IMR-90 (cell line): Measurements from ENCODE around the gene CHAC1. TPM values are rescaled to one million over a fixed set of nuclear protein-coding genes. Genes with fewer than 3 reads are reported as not detected.

Source experiments
- ATAC-seq: fragments of 200-7000 bp; cut with Tn5 transposase; 2 replicates; pipeline ENCODE4 v1.9.1; 2020; ENCODE audit warnings: low read depth, mild to moderate bottlenecking, moderate library complexity
- BruUV-seq: library from RNA; stranded (reverse); fragments of 400-500 nt; replicated peaks from 2 replicates; lab custom pipeline; 2021; lab: Mats Ljungman, UMichigan
- CTCF ChIA-PET: fragments of 300-600 bp; formaldehyde crosslinking; extraction: SDS; loops from one replicate; lab custom pipeline; 2021; ENCODE audit warnings: antibody characterized with exemption; lab: Yijun Ruan, JAX
- POLR2A ChIA-PET: fragments of 300-600 bp; sonication (Branson Sonifier 250); formaldehyde crosslinking; loops from one replicate; lab custom pipeline; 2022; ENCODE audit warnings: antibody characterized with exemption; ENCODE audit not compliant: unreplicated experiment; lab: Charles Lee
- DNase-seq: peaks from one replicate; pipeline ENCODE4 v3.0.0; 2013
- H2AFZ ChIP-seq: replicated peaks from 2 replicates; pipeline ENCODE3; 2013; ENCODE audit warnings: low read length, mild to moderate bottlenecking; ENCODE audit not compliant: poor library complexity
- H2AK5ac ChIP-seq: 2 replicates; pipeline ENCODE4 v1.6.1; 2013; ENCODE audit warnings: low read depth, low read length, inconsistent platforms
- H2AK9ac ChIP-seq: replicated peaks from 2 replicates; pipeline ENCODE3; 2013; ENCODE audit warnings: mild to moderate bottlenecking, low read depth, low read length, moderate library complexity; ENCODE audit not compliant: poor library complexity
- H2BK120ac ChIP-seq: 2 replicates; pipeline ENCODE4 v1.6.1; 2013; ENCODE audit warnings: low read depth, low read length, inconsistent platforms
- H2BK15ac ChIP-seq: 3 replicates; pipeline ENCODE4 v1.6.1; 2013; ENCODE audit warnings: low read depth, low read length, inconsistent platforms
- H2BK20ac ChIP-seq: 2 replicates; pipeline ENCODE4 v1.6.1; 2013; ENCODE audit warnings: low read depth, mild to moderate bottlenecking, inconsistent platforms, low read length, moderate library complexity
- H2BK5ac ChIP-seq: 2 replicates; pipeline ENCODE4 v1.6.1; 2013; ENCODE audit warnings: mild to moderate bottlenecking, low read depth, low read length, inconsistent platforms; ENCODE audit not compliant: poor library complexity, severe bottlenecking
- H3K14ac ChIP-seq: replicated peaks from 2 replicates; pipeline ENCODE4 v1.6.1; 2013; ENCODE audit warnings: low read depth, low read length, inconsistent platforms
- H3K18ac ChIP-seq: 2 replicates; pipeline ENCODE4 v1.6.1; 2013; ENCODE audit warnings: low read depth, low read length, control low read depth
- H3K23ac ChIP-seq: 2 replicates; pipeline ENCODE4 v1.6.1; 2013; ENCODE audit warnings: low read depth, low read length, inconsistent platforms
- H3K27ac ChIP-seq: 2 replicates; pipeline ENCODE4 v1.5.1; 2013; ENCODE audit warnings: mild to moderate bottlenecking, control low read depth, low read length; ENCODE audit not compliant: insufficient read depth
- H3K27me3 ChIP-seq: 2 replicates; pipeline ENCODE4 v1.6.1; 2013; ENCODE audit warnings: low read length; ENCODE audit not compliant: control insufficient read depth, insufficient read depth
- H3K36me3 ChIP-seq: 2 replicates; pipeline ENCODE4 v1.6.1; 2013; ENCODE audit warnings: low read length, mixed read lengths; ENCODE audit not compliant: control insufficient read depth, insufficient read depth
- H3K4ac ChIP-seq: 2 replicates; pipeline ENCODE4 v1.6.1; 2013; ENCODE audit warnings: low read depth, low read length, inconsistent platforms
- H3K4me1 ChIP-seq: 2 replicates; pipeline ENCODE4 v1.6.1; 2013; ENCODE audit warnings: low read length, mixed read lengths; ENCODE audit not compliant: control insufficient read depth, insufficient read depth
- H3K4me2 ChIP-seq: 2 replicates; pipeline ENCODE4 v1.6.1; 2013; ENCODE audit warnings: low read depth, mild to moderate bottlenecking, control low read depth, low read length, moderate library complexity
- H3K4me3 ChIP-seq: 2 replicates; pipeline ENCODE4 v1.5.1; 2013; ENCODE audit warnings: low read depth, mild to moderate bottlenecking, control low read depth, low read length, moderate library complexity; ENCODE audit not compliant: insufficient read depth
- H3K56ac ChIP-seq: 2 replicates; pipeline ENCODE4 v1.6.1; 2013; ENCODE audit warnings: low read length, inconsistent platforms; ENCODE audit not compliant: insufficient read depth; ENCODE audit errors: extremely low read depth
- H3K79me1 ChIP-seq, 2 experiments: 2 replicates each; pipeline ENCODE4 v1.6.1; 2013; ENCODE audit warnings: low read length in 2 of 2, inconsistent platforms in 1 of 2, low read depth in 1 of 2
- H3K9ac ChIP-seq: 2 replicates; pipeline ENCODE4 v1.6.1; 2013; ENCODE audit warnings: low read depth, low read length, control low read depth
- H3K9me1 ChIP-seq: 2 replicates; pipeline ENCODE4 v1.6.1; 2013; ENCODE audit warnings: low read length, inconsistent platforms; ENCODE audit not compliant: insufficient read depth
- H3K9me3 ChIP-seq: 2 replicates; pipeline ENCODE4 v1.6.1; 2013; ENCODE audit warnings: low read length; ENCODE audit not compliant: control insufficient read depth, insufficient read depth
- H4K20me1 ChIP-seq: 2 replicates; pipeline ENCODE4 v1.6.1; 2013; ENCODE audit warnings: low read length, inconsistent platforms; ENCODE audit not compliant: insufficient read depth
- H4K5ac ChIP-seq: 2 replicates; pipeline ENCODE4 v1.6.1; 2013; ENCODE audit warnings: mild to moderate bottlenecking, low read depth, low read length, control low read depth
- H4K8ac ChIP-seq, 2 experiments: 2 replicates each; pipeline ENCODE4 v1.6.1; 2013; ENCODE audit warnings: low read depth in 2 of 2, low read length in 2 of 2, control low read depth in 1 of 2, inconsistent platforms in 1 of 2
- H4K91ac ChIP-seq: 2 replicates; pipeline ENCODE4 v1.6.1; 2013; ENCODE audit warnings: low read depth, low read length, inconsistent platforms; ENCODE audit not compliant: insufficient read depth
- BHLHE40 ChIP-seq: fragments of 150-350 bp; IDR thresholded peaks from 2 replicates; pipeline ENCODE4 v1.6.1; 2016; ENCODE audit warnings: mild to moderate bottlenecking, low read depth, low read length
- CEBPB ChIP-seq: IDR thresholded peaks from 2 replicates; pipeline ENCODE4 v1.6.1; 2012; ENCODE audit warnings: low read depth, low read length, improper control_type of control experiment
- CHD1 ChIP-seq: IDR thresholded peaks from 2 replicates; pipeline ENCODE4 v1.6.1; 2012; ENCODE audit warnings: low read depth, low read length, improper control_type of control experiment
- CTCF ChIP-seq: conservative IDR thresholded peaks from 2 replicates; pipeline ENCODE4 v1.5.1; 2012; ENCODE audit warnings: mild to moderate bottlenecking, low read depth, low read length, improper control_type of control experiment
- FOS ChIP-seq: fragments of 150-350 bp; IDR thresholded peaks from 2 replicates; pipeline ENCODE4 v1.6.1; 2016; ENCODE audit warnings: low read depth, low read length
- MAFK ChIP-seq: IDR thresholded peaks from 2 replicates; pipeline ENCODE4 v1.6.1; 2012; ENCODE audit warnings: low read depth, low read length, improper control_type of control experiment
- MAZ ChIP-seq: IDR thresholded peaks from 2 replicates; pipeline ENCODE4 v1.6.1; 2012; ENCODE audit warnings: low read depth, mild to moderate bottlenecking, low read length, improper control_type of control experiment, moderate library complexity, borderline replicate concordance
- MXI1 ChIP-seq: IDR thresholded peaks from 2 replicates; pipeline ENCODE4 v1.6.1; 2012; ENCODE audit warnings: low read depth, mild to moderate bottlenecking, low read length, moderate library complexity, borderline replicate concordance
- NFE2L2 ChIP-seq: fragments of 150-350 bp; IDR thresholded peaks from 2 replicates; pipeline ENCODE4 v1.6.1; 2016; ENCODE audit warnings: low read depth, mild to moderate bottlenecking, low read length
- POLR2A ChIP-seq: IDR thresholded peaks from 2 replicates; pipeline ENCODE4 v1.6.1; 2012; ENCODE audit warnings: mild to moderate bottlenecking, low read depth, low read length
- RAD21 ChIP-seq: IDR thresholded peaks from 2 replicates; pipeline ENCODE4 v1.6.1; 2012; ENCODE audit warnings: low read length, improper control_type of control experiment
- RCOR1 ChIP-seq: IDR thresholded peaks from 2 replicates; pipeline ENCODE4 v1.6.1; 2012; ENCODE audit warnings: mild to moderate bottlenecking, low read length, improper control_type of control experiment; ENCODE audit not compliant: insufficient replicate concordance
- RFX5 ChIP-seq: IDR thresholded peaks from 2 replicates; pipeline ENCODE4 v1.8.0; 2012; ENCODE audit warnings: low read depth, mild to moderate bottlenecking, low read length, moderate library complexity
- SMC3 ChIP-seq: fragments of 150-350 bp; IDR thresholded peaks from 2 replicates; pipeline ENCODE4 v1.6.1; 2016; ENCODE audit warnings: low read depth, mild to moderate bottlenecking, antibody characterized with exemption, low read length, moderate library complexity
- USF2 ChIP-seq: fragments of 150-350 bp; IDR thresholded peaks from 2 replicates; pipeline ENCODE4 v1.6.1; 2017; ENCODE audit warnings: mild to moderate bottlenecking, antibody characterized with exemption, low read length, low read depth
- WGBS, 2 experiments: methylation state at CpG; one replicate each; pipeline versions ENCODE4 v1.1.5 to v1.1.7; 2013; ENCODE audit warnings: missing lambda C conversion rate in 2 of 2; ENCODE audit not compliant: insufficient read length in 1 of 2; ENCODE audit errors: extremely low coverage in 2 of 2; 5-methylcytosine and 5-hydroxymethylcytosine counted together
- dilution Hi-C: fragments of 300-500 bp; cut with HindIII; formaldehyde crosslinking; loops from one replicate; pipeline ENCODE4 v1.14.3; 2018; ENCODE audit warnings: low sequenced_read_pairs; ENCODE audit not compliant: unreplicated experiment
- in situ Hi-C: fragments of 300-500 bp; cut with MboI; formaldehyde crosslinking; loops from 3 replicates; pipeline ENCODE4 v1.14.3; 2019; ENCODE audit warnings: low sequenced_read_pairs, inconsistent platforms, mixed read lengths
- intact Hi-C: fragments of 100-400 bp; cut with micrococcal nuclease; formaldehyde crosslinking; loops from 2 replicates; pipeline ENCODE4 v1.10.0; 2022
- polyA plus RNA-seq, 3 experiments: library from polyadenylated mRNA; depleted of rRNA; stranded (reverse); fragments of >200 nt; gene quantifications; 2 replicates each; pipeline ENCODE4 v1.2.3, GENCODE V29; 2012; ENCODE audit warnings: low replicate concordance in 1 of 3
- total RNA-seq: library from RNA; depleted of rRNA; stranded (reverse); fragments of >200 nt; gene quantifications from 2 replicates; pipeline ENCODE4 v1.2.3, GENCODE V29; 2012
- TF ChIP-seq, protein P1 (sequence below): fragments of 150-350 bp; IDR thresholded peaks from 2 replicates; pipeline ENCODE4 v1.6.1; 2016; ENCODE audit warnings: low read depth, mild to moderate bottlenecking, low read length, moderate library complexity, borderline replicate concordance

CHAC1 gene
- total and polyA plus RNA-seq, 2 of the 4 experiments (the other 2 are of a cell fraction) = 51.3 to 77.8 TPM

GRCh38 chr15:40986820-40987219 lies 33.5 kb downstream of the CHAC1 start:
- Histone ChIP-seq H3K9me1 (peaks cover 17% of the 10 kb centered on the region), H2AK9ac (no peak overlapping the region), H2BK20ac (peak overlapping the region; percentile 58; the same call in 1 of the 2 replicates), H3K27ac (no peak overlapping the region; the same call in 1 of the 2 replicates), H3K36me3 (peaks cover 35% of the 10 kb centered on the region), H3K56ac (no peak overlapping the region), H4K5ac (peak overlapping the region; percentile 23; the same call in 1 of the 2 replicates), H2AFZ (no peak overlapping the region), H4K20me1 (no peaks in the 10 kb centered on the region; the same call in 1 of the 2 replicates), H2BK5ac (peak overlapping the region; percentile 97), H3K14ac (peak overlapping the region; percentile 5; the same call in 1 of the 2 replicates), H2BK15ac (peak overlapping the region; percentile 78; the same call in 1 of the 3 replicates), H3K4me3 (no peak overlapping the region), H2BK120ac (peak overlapping the region; percentile 99), H3K4me2 (no peak overlapping the region), H3K23ac (0 out of 2 replicates have a peak overlapping the region, but pooled peaks have one; percentile 22), H3K4ac (peak overlapping the region; percentile 100; the same call in 1 of the 2 replicates), H3K27me3 (no peaks in the 10 kb centered on the region), H3K79me1 (peaks cover 35 to 78% of the 10 kb centered on the region in 2 experiments), H3K4me1 (peaks cover 38% of the 10 kb centered on the region), H4K8ac (peak overlapping the region; percentile 37 to 97; a peak in 3 of 4 replicates), H3K9me3 (no peaks in the 10 kb centered on the region), H3K18ac (no peak overlapping the region; the same call in 1 of the 2 replicates), H3K9ac (no peak overlapping the region), H4K91ac (peak overlapping the region; percentile 27; the same call in 1 of the 2 replicates), H2AK5ac (peak overlapping the region; percentile 89)
- dilution Hi-C loops (no loop called here), intact Hi-C loops (no loop called here), in situ Hi-C loops (no loop called here)
- WGBS, 2 experiments = no CpG with 5 or more reads among the region's 7 CpGs
- no TSS peak for BruUV-seq
- POLR2A ChIA-PET = no interaction called here
- CTCF ChIA-PET = no interaction called here
- TF ChIP-seq NFE2L2 = no peak
- TF ChIP-seq USF2 = no peak
- TF ChIP-seq RCOR1 = no peak
- TF ChIP-seq RFX5 = no peak
- TF ChIP-seq CTCF = no peak
- TF ChIP-seq SMC3 = no peak
- TF ChIP-seq FOS = no peak
- TF ChIP-seq CEBPB = no peak
- TF ChIP-seq, protein P1, sequence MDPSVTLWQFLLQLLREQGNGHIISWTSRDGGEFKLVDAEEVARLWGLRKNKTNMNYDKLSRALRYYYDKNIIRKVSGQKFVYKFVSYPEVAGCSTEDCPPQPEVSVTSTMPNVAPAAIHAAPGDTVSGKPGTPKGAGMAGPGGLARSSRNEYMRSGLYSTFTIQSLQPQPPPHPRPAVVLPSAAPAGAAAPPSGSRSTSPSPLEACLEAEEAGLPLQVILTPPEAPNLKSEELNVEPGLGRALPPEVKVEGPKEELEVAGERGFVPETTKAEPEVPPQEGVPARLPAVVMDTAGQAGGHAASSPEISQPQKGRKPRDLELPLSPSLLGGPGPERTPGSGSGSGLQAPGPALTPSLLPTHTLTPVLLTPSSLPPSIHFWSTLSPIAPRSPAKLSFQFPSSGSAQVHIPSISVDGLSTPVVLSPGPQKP = no peak
- no peak for TF ChIP-seq MXI1
- TF ChIP-seq BHLHE40 = no peak
- no peak for TF ChIP-seq CHD1
- TF ChIP-seq MAFK = no peak
- no peak for TF ChIP-seq RAD21
- no peak for TF ChIP-seq MAZ
- no peak for TF ChIP-seq POLR2A
- DNase-seq = no peak
- ATAC-seq = no peak
